SKM-1 treated with dmso at 0.1 percent for 144 hours (cell line): ENCODE results near the gene SCARB2.

Experiments used
- DNase-seq: peaks from one replicate; lab custom pipeline; 2025; ENCODE audit not compliant: unreplicated experiment; lab: John Stamatoyannopoulos, UW

The SCARB2 gene

GRCh38 chr4:76156635-76157034, 57.0 kb downstream of the SCARB2 start:
- DNase-seq = no peak

DNA sequence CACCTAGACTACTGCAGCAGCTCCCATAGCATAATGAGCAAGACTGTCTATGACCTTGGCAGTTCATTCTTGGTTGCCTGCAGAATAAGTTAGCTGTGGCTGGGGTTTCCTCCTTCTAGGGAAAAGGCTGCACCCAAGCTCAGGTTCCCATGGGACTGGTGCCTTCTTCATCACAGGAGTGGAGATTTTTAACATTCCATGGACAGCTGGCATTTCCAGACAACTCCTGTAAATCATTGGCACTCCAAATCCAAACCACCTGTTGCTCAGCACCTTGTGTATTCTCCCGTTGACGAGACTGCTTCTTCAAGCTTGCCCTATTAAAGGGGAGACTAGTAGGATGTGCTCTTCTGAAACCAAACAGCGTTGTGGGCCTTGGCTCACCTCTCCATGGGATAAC, 57.6 kb downstream of the SCARB2 start:
- no peak for DNase-seq

GRCh38 chr4:76153356-76153755, 60.3 kb downstream of the SCARB2 start:
- no peak for DNase-seq

DNA sequence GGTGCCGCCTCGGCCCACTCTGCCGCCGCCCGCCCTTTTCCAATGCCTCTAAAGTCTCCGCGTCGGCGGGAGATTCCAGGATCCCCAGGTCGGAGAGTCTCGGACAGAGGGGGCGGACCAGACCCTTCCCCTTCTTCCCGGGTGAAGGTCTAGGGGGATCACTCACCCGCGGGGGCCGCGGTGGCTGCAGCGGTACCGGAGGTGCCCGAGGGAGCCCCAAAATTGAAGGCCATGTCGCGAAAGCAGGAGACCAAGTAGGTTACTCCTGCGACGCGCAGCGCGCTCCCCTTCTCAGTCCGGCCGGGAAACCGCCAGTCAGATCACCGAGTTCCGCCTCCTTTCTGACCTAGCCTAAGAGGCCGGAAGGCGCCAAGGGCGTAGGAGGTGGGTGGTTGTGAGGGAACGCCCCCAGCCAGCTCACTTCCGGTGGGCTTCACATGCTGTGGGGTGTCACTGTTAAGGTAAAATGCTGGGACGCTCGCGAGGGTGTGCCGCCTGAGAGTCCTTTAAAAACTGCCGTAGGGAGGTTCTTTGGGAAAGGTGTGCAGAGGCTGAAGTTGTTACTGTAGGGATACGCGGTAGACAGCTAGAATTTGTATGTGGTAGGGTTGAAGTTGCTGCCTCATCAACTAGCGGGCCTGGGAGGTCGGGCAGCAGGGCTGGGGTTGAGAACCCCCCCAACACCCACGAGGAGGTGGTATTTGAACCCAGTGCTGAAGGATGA, 65.3 kb downstream of the SCARB2 start, which contains the start of gene NUP54:
TSS of gene NUP54 (minus strand) at position 256 of the 724 bp plus-strand sequence. CDS start at position 233, 23 bp downstream.
- peak; percentile 93 for DNase-seq

DNA sequence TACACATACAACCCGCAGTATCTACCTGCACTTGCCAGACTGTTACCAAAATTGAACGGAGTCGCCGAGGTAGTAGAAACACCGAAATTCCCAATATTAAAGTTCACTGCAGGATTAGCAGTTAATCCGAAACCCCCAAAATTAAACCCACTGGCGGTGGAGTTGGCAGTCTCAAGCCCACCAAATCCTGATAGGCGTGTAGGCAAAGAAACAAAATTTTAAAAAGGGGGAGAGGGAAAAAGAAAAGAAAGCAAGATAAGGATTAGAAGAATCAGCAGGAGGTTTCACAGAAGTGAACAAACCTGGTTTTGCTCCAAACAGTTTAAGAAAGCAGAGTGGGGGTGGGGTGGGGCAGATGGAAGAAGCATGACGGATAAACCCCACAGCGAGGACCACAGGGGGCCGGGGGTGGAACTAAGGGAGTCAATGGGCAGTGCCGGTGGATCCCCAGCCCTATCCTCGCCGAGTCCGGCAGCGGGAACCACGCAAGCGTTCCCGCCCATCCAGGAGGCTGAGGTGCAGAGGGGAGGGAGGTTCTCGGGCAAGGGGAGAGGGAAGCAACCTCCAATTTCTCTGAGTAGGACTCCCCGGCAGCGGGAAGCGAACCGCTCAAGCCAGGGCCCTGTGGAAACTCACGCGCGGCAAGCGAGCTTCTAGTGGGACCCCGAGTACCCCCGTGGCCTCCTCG, 66.0 kb downstream of the SCARB2 start:
- DNase-seq = peak; percentile 46

DNA sequence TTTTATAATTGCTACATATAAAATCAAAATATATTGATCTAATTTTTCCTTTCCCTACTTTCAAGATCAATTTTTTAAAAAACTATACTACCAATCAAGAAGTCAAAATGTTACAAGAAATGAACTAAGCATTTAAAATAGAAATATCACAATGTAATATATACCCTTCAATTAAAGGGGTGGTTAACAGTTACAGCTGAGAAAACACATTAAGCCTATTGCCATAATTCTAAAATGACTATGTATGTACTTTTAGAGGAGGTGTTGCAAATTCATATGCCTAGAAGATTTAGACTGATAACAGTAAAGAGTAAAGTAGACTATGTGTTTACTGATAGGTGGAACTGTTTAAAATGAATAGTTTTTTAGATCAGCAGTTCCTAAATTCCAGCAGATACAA, 69.1 kb downstream of the SCARB2 start:
- DNase-seq = no peak

DNA sequence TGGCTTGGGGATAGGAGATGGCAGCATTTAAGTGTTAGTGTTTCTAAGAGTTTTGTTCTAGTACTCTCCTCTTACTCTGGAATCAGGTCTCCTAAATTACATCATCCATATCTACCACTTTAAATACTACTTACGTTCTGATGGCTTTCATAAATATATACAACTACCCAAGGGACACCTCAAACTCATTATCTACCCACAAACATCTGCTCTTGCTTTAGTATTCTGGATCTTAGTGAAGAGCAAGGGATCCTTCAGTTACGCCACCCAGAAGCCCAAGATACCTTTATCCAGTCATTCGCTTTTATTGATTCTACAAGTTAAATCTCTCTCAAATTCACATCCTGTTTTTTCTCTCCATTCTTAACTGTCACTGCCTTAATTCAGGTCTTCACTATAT, 72.4 kb downstream of the SCARB2 start:
- DNase-seq = no peak

DNA sequence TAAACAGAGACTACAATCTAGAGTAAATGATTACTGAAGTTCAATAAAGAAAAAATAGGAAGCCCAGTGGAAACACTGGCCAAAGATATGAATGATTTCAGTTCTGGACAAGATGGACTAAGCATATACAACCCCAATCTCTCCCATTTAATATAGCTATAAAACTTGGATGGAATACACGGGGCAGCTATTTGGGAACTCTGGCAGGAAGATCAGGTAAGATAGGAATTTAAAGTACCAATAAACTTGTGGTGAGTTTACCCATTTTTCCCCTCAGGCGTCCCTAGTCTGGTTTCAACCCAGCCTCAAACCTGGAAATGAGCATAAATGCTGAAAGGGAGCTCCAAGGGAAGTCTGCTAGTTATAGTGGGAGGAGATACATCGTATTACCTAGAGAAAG, 85.9 kb downstream of the SCARB2 start:
- no peak for DNase-seq

DNA sequence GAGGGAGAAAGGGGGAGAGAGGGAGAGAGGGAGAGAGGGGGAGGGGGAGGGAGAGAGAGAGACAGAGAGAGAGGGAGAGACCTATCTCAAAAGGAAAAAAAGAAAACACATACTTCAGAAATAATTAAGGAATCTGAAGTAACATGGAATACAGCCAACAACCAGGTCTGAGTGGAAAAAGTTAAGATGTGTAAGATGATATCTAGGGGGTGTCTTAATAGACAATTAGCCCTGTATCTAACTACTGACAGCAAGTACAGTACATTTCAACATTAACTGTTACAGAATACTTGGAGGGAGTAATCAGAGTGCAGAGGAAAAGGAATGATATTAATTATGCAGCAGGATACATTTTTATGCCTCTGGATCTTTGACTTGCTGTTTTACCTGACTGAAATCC, 87.8 kb downstream of the SCARB2 start:
- DNase-seq = no peak

DNA sequence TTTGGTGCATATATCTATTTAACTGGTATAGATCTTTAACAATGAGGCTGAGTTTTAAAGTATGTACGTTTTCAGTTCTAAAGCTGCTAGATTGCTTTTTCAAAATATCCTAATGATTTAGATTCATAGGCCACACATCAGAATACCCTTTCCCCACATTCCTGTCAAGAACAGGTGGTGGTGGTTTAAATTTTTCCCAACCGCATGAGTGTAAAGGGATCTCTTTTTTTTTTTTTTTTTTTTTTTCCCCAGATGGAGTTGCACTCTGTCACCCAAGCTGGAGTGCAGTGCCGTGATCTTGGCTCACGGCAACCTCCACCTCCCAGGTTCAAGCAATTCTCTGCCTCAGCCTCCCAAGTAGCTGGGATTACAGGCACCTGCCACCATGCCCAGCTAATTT, 93.4 kb downstream of the SCARB2 start:
- DNase-seq = no peak

GRCh38 chr4:76117536-76117935, 96.1 kb downstream of the SCARB2 start:
- DNase-seq = no peak

DNA sequence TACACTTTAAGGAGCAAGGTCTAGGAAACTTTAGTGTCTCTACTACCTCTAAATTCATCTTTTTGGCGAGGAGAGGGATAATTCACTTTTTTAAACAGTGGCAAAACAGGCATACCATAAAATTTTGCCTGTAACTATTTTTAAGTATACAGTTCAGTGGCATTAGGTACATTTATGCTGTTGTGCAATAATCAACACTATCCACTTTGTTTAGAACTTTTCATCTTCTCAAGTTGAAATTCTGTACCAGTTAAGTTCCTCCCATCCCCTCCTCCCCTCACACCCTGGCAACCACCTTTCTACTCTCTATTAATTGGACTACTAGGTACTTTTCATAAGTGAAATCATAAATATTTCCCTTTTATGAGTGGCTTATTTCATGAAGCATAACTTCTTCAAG, 96.8 kb downstream of the SCARB2 start:
- DNase-seq = no peak
